Skeletal muscle cell (primary cell): ENCODE results near the gene BCL7A.
"Not testable (repeated sequence)": the region's sequence is repeated elsewhere in the genome, so short reads cannot be mapped to it uniquely, and the experiment has no call there.

ENCODE experiments used
- DNase-seq: peaks from one replicate; pipeline ENCODE4 v3.0.0-alpha.2; 2010; ENCODE audit warnings: low read depth
- H3K4me3 ChIP-seq: 2 replicates; pipeline ENCODE4 v1.5.1; 2011; ENCODE audit warnings: low read depth, mild to moderate bottlenecking, control low read depth, low read length, moderate library complexity

The BCL7A gene

DNA sequence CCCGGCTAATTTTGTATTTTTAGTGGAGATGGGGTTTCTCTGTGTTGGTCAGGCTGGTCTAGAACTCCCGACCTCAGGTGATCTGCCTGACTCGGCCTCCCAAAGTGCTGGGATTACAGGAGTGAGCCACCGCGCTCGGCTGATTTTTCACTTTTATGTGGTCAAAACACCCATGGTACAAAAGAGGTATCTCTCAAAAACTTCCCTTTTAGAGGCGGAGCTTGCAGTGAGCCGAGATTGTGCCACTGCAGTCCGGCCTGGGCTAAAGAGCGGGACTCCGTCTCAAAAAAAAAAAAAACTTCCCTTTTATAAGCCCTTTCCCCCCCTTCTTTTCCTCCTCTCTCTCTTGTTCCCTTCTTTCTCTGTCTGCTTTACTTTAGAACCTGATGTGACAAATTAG lies 83.8 kb downstream of the BCL7A start:
- DNase-seq, H3K4me3 ChIP-seq: not testable (repeated sequence)

DNA sequence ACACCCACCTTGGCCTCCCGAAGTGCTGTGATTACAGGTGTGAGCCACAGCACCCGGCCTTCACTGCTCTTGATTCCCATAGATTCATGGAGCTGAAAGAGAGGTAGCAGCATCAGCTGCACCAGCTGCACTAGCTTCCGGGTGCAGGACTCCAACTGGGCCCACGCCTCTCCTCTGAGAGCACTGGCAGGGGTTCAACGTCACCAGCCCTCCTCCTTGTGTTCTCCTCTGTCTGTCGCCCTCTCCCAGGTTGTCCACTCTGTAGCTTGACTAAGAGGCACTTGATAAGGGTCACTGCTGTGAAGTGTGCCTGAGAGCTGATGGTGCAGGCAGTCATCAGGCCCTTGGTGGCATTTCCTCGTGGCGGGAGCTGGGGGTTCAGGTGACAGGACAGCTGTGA lies 85.2 kb downstream of the BCL7A start:
- no peak overlapping the region for H3K4me3 ChIP-seq
- DNase-seq = no peak

DNA sequence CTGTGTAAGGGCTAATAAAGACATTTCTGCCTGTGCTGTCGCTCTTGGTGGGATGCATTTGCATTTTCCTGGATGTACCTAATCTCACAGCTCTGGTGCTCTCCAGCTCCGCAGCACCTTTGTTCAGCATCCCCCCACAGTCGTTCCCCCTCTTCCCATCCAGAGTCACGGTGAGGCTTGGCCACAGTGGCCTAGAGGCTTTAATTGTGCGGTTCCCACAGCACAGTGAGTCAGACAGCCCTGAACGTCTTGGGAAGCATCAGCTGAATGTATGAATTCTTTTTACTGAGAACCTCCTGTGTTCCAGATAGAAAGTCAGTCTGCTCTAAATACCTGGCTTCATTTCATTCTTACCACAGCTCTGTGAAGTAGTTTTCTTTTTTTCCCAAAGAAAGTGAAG lies 85.6 kb downstream of the BCL7A start:
- no peak for DNase-seq
- no peak overlapping the region for H3K4me3 ChIP-seq

DNA sequence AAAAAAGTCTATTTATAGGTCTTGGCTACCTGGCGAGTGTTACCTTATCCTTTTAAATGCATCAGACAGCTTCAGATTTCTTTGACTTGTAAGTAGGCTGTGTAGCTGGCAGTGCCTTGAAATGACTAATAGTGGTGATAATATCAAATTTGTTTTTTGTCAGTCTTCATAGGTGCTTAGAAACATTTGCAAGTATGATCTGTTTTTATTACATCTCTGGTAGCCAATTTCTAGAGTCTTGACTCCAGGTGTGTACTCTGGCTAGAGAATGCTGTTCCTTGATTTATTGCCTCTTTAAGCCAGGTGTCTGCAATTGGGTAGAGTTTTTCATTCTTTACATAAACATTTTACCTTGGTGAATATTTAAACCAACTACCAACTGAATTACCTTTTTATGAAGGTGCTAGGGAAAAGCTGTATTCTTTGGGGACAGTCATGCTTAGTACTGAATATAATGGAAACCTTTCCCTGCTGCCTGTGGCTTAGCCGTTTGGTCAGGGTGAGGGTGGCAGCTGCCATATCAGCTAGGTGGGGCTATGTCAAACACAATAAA lies 89.5 kb downstream of the BCL7A start:
- no peak for DNase-seq
- no peak overlapping the region for H3K4me3 ChIP-seq
